Astrocyte (in vitro differentiated cells and primary cell): ENCODE data around the gene TSR3.

ENCODE experiments used
- CTCF ChIP-seq: IDR thresholded peaks from 2 replicates; pipeline ENCODE4 v1.5.1; 2011; ENCODE audit warnings: low read depth, mild to moderate bottlenecking, inconsistent platforms, low read length, moderate library complexity; ENCODE audit not compliant: insufficient read depth
- EZH2 ChIP-seq: IDR thresholded peaks from 2 replicates; pipeline ENCODE4 v1.6.1; 2012; ENCODE audit warnings: mild to moderate bottlenecking, low read length, inconsistent platforms; ENCODE audit not compliant: insufficient read depth

- no peak for TF ChIP-seq CTCF
- no peak for TF ChIP-seq EZH2
Measured at GRCh38 chr16:1398826-1399581, 47.3 kb upstream of the TSR3 start.
